Gastroesophageal sphincter (tissue), 3 donors: ENCODE data around the gene ERO1B.

Experiments
- CTCF ChIP-seq, 4 experiments: fragments of 200-600 bp in 2 of 4; fragments of 450-650 bp in 2 of 4; sonication (generic) in 1 of 4; IDR thresholded peaks; one replicate each; pipeline ENCODE4 v1.5.1; 2017 to 2019; ENCODE audit warnings: antibody characterized with exemption in 4 of 4, mild to moderate bottlenecking in 2 of 4, moderate library complexity in 2 of 4
- POLR2A ChIP-seq, 2 donors: fragments of 450-650 bp; IDR thresholded peaks; one replicate each; pipeline ENCODE4 v1.6.1; 2017; ENCODE audit warnings: antibody characterized with exemption in 2 of 2, mild to moderate bottlenecking in 2 of 2, moderate library complexity in 1 of 2

GRCh38 chr1:236185687-236186086 lies 96.1 kb downstream of the ERO1B start:
- TF ChIP-seq CTCF (IDR thresholded peaks at IDR 0.05) (no peak), POLR2A (IDR thresholded peaks at IDR 0.05) (no peak)
